Neural progenitor cell (in vitro differentiated cells): Measurements from ENCODE around the gene BACH1.

Experiments used
- CTCF ChIP-seq: fragments of 200-600 bp; sonication (generic); IDR thresholded peaks from 2 replicates; pipeline ENCODE4 v1.5.1; 2017; ENCODE audit warnings: antibody characterized with exemption, mild to moderate bottlenecking
- EZH2 ChIP-seq: fragments of 200-600 bp; sonication (generic); IDR thresholded peaks from 2 replicates; pipeline ENCODE4 v1.6.1; 2017; ENCODE audit warnings: antibody characterized with exemption, mild to moderate bottlenecking, moderate library complexity
- EZH2phosphoT487 ChIP-seq: fragments of 200-600 bp; sonication (generic); IDR thresholded peaks from 2 replicates; pipeline ENCODE4 v1.6.1; 2017; ENCODE audit warnings: antibody characterized with exemption

- TF ChIP-seq CTCF (no peak), EZH2phosphoT487 (no peak), EZH2 (no peak)
Measured at GRCh38 chr21:29390778-29391177, 92.1 kb downstream of the BACH1 start.
